ENCODE results near the gene RFFL. TPM values are rescaled to one million over a fixed set of nuclear protein-coding genes. Genes with fewer than 3 reads are reported as not detected.

RFFL gene
- total RNA-seq, 1 experiment from 2014 or later, result 40.3 TPM

- POLR2A ChIA-PET, result interaction anchor here (1.9 to 3.9 kb wide), 2 partner anchors 13 to 18 kb away, joined by 7 to 17 read pairs; partner anchors contain the start of gene RFFL
- Histone ChIP-seq H4K20me1 (ENCODE audit: insufficient read depth) (no peaks in the 10 kb centered on the region), H3K27me3 (ENCODE audit: insufficient read depth, low read length) (no peaks in the 10 kb centered on the region), H3K9me3 (ENCODE audit: control insufficient read depth in 1 of 2, insufficient read depth in 1 of 2, low read depth in 1 of 2, low read length in 2 of 2) (no peaks in the 10 kb centered on the region), H3K9ac (ENCODE audit: low read length) (peak overlapping the region; percentile 40), H3K4me2 (ENCODE audit: low read length) (peak overlapping the region; percentile 66), H3K79me2 (ENCODE audit: insufficient read depth, low read length) (peaks cover 84% of the 10 kb centered on the region), H3K36me3 (ENCODE audit: control insufficient read depth in 1 of 2, insufficient read depth in 2 of 2, low read length in 2 of 2) (no peaks in the 10 kb centered on the region), H2AFZ (ENCODE audit: low read depth, low read length, poor library complexity, severe bottlenecking) (no peak overlapping the region), H3K4me1 (ENCODE audit: control insufficient read depth in 1 of 2, insufficient read depth in 2 of 2, low read length in 2 of 2) (peaks cover 61 to 80% of the 10 kb centered on the region in 2 experiments), H3K27ac (ENCODE audit: low read depth, low read length) (peak overlapping the region; percentile 89; the same call in 1 of the 2 replicates), H3K9me2 (ENCODE audit: insufficient read depth) (no peaks in the 10 kb centered on the region; the same call in 1 of the 2 replicates), H3K4me3 (replicated peaks in 1 of 2; ENCODE audit: low read depth in 1 of 2, low read length in 2 of 2) (peak overlapping the region in 1 of 2 experiments; percentile 31; a peak in 2 of 4 replicates)
- TF ChIP-seq TCF7L2 (IDR thresholded peaks at IDR 0.05; ENCODE audit: borderline replicate concordance, extremely low read depth, insufficient read depth, insufficient read length) (peak; percentile 82), REST (IDR thresholded peaks at IDR 0.05; ENCODE audit: low read depth) (no peak), FOSL1 (IDR thresholded peaks at IDR 0.05; ENCODE audit: low read depth) (peak; percentile 90), JUND (IDR thresholded peaks at IDR 0.05) (peak; percentile 86), POLR2AphosphoS5 (IDR thresholded peaks at IDR 0.05; ENCODE audit: low read depth, low read length) (peak; percentile 56; the same call in 1 of the 2 replicates), EZH2phosphoT487 (IDR thresholded peaks at IDR 0.05; ENCODE audit: borderline replicate concordance) (no peak), SP1 (IDR thresholded peaks at IDR 0.05; ENCODE audit: low read depth) (peak; percentile 85), ELF1 (IDR thresholded peaks at IDR 0.05; ENCODE audit: borderline replicate concordance, low read depth) (no peak), CEBPB (IDR thresholded peaks at IDR 0.05; ENCODE audit: low read depth) (peak; percentile 56; the same call in 1 of the 2 replicates), CBX3 (IDR thresholded peaks at IDR 0.05; ENCODE audit: low read depth) (0 out of 2 replicates have a peak, but pooled peaks have one; percentile 21), SIN3A (IDR thresholded peaks at IDR 0.05; ENCODE audit: low read depth) (0 out of 2 replicates have a peak, but pooled peaks have one; percentile 29), POLR2A (IDR thresholded peaks at IDR 0.05; ENCODE audit: borderline replicate concordance, extremely low read depth, insufficient read depth, insufficient read length) (no peak)
- TF ChIP-seq, protein P1, sequence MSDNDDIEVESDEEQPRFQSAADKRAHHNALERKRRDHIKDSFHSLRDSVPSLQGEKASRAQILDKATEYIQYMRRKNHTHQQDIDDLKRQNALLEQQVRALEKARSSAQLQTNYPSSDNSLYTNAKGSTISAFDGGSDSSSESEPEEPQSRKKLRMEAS (IDR thresholded peaks at IDR 0.05), result peak; percentile 29; the same call in 1 of the 2 replicates
- CTCF ChIA-PET, result no interaction called here
- intact Hi-C loops (cut with micrococcal nuclease), result no loop called here
- ATAC-seq (peak; percentile 31), DNase-seq (ENCODE audit: low read depth, low spot score) (peak; percentile 81)
- RAD21 ChIA-PET (ENCODE audit: low non-redundant PET in 1 of 2, low total read pairs in 2 of 2, uncharacterized antibody in 2 of 2, unreplicated experiment in 2 of 2), result no interaction called here
- BruUV-seq (replicated peaks), result no TSS peak
Observed at GRCh38 chr17:35082073-35082657, 18.7 kb upstream of the RFFL start.

Data from HCT116 (cell line).